ENCODE data around the gene FADD.

- TF ChIP-seq, protein P1, sequence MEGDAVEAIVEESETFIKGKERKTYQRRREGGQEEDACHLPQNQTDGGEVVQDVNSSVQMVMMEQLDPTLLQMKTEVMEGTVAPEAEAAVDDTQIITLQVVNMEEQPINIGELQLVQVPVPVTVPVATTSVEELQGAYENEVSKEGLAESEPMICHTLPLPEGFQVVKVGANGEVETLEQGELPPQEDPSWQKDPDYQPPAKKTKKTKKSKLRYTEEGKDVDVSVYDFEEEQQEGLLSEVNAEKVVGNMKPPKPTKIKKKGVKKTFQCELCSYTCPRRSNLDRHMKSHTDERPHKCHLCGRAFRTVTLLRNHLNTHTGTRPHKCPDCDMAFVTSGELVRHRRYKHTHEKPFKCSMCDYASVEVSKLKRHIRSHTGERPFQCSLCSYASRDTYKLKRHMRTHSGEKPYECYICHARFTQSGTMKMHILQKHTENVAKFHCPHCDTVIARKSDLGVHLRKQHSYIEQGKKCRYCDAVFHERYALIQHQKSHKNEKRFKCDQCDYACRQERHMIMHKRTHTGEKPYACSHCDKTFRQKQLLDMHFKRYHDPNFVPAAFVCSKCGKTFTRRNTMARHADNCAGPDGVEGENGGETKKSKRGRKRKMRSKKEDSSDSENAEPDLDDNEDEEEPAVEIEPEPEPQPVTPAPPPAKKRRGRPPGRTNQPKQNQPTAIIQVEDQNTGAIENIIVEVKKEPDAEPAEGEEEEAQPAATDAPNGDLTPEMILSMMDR (IDR thresholded peaks at IDR 0.05), result no peak
- TF ChIP-seq POLR2A (IDR thresholded peaks at IDR 0.05), result no peak
- TF ChIP-seq POLR2AphosphoS5 (IDR thresholded peaks at IDR 0.05), result no peak
Measured at GRCh38 chr11:70175236-70175698, 27.8 kb upstream of the FADD start.
